HG02973 (cell line): Measurements from ENCODE around the gene DPYD.

ENCODE experiments used
- ATAC-seq: cut with Tn5 transposase; IDR thresholded peaks from one replicate; pipeline ENCODE4 v1.9.1; 2021; ENCODE audit warnings: moderate library complexity; ENCODE audit not compliant: unreplicated experiment

The DPYD gene

DNA sequence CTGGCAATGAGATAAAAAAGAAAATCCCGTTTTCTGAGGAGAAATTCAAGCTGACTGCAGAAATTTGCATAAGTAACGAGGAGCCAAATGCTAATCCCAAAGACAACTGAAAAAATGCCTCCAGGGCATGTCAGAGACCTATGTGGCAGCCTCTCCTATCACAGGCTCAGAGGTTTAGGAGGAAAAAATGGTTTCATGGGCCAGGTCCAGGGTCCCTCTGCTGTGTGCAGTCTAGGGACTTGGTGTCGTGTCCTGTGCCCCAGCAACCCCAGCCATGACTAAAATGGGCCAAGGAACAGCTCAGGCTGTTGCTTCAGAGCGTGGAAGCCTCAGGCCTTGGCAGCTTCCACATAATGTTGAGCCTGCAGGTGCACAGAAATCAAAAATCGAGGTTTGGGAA, 456.5 kb downstream of the DPYD start:
- no peak for ATAC-seq

GRCh38 chr1:97461782-97462181, 459.1 kb downstream of the DPYD start:
- ATAC-seq = peak; percentile 94

DNA sequence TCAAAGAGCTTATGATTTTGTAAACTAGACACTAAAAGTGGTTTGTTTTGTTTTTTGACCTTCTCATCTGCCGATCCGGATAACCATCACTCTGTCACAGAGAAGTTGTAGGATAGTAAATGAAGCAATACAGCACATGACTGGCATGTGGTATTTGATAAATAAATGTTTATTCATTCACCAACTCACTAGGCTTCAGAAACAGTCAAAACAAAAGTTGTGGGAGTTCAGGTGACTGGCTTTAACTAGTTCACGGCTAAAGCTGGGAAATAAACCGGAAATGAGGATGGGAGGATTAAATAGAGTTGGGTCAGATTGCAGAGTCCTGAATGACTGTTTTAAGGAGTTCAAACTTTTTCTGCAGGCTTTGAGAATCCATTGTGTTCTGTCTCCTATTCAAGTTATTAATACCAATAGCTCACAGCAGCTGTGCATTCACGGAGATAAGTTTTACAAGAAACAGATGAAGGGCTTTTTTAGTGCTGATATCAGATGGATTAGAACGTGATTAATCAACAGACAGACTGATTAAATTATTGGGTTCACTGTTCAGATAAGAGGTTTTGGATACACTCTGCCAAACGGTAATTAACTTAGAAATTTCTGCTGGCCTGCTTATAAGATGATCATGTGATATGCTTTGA, 463.3 kb downstream of the DPYD start:
- no peak for ATAC-seq

DNA sequence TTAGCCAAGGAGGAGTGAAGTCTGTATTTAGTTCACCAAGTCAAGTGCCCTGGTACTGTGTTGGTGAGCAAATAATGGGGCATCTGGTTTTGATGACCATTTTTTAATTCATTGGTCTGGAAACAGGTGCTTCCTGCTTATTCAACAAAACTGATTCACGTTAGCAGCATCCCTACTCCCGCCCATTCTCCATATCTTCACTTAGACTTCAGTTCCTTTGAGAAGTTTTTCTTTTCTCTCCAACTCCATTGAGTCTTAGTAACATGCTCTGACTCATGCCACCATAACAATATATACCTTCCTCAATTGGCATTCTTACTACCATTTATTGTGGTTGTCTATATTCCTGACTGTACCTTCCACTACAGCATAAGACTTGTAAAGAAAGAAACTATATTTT, 468.9 kb downstream of the DPYD start:
- ATAC-seq = no peak

GRCh38 chr1:97451046-97451826, 469.6 kb downstream of the DPYD start:
- ATAC-seq = no peak

DNA sequence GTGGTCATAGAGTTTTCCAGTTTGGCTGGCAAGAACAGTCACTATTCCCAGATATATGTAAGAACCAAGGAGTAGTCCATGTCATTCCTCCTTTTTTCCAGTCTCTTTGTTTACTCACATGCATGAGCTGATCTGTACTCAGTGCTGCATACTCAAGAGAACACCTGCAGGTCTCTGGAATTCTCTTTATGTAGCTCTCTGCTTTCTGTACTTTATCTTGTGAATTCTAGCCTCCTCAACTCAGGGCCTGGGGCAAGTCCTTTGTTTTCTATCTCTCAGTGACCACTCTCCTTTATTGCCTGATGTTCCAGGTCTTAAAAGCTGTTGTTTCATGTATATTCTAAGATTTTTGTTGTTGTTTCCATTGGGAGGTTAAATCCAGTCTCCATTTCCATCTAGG, 478.9 kb downstream of the DPYD start:
- no peak for ATAC-seq

GRCh38 chr1:97433824-97434177, 487.0 kb downstream of the DPYD start:
- ATAC-seq = no peak

DNA sequence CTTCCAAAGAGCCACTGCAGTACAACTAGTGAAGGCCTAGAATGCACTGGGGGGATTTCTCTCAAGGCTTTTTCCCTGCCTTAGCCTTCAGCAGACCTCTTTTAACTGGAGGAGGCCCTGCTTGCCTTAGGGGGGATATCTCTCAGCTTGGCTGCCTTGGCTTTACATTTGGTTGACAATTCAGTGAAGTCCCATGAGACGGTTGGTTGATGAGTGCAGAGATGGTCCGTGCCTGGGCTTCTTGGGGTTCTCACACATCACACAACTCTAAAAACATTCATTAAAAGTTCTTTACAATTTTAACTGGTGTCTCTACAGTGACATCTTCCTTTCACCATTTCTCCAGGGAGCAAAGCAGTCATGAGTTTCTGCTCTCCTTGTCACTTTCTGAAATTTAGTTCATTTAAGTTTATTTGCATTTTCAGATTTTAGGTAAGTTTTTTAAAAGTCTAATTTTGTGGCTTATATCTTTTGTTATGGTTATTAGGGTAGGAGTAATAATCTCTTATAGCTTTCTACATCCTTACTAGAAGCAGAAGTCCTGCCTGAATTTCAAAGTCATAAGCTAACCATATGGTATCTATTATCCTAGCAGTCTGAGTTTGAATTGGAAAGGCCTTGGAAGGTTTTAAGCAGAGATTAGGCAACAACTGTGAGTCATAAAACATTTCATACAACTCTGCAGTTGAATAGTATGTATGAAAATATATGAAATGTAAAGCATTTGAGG, 487.6 kb downstream of the DPYD start:
- ATAC-seq = no peak

DNA sequence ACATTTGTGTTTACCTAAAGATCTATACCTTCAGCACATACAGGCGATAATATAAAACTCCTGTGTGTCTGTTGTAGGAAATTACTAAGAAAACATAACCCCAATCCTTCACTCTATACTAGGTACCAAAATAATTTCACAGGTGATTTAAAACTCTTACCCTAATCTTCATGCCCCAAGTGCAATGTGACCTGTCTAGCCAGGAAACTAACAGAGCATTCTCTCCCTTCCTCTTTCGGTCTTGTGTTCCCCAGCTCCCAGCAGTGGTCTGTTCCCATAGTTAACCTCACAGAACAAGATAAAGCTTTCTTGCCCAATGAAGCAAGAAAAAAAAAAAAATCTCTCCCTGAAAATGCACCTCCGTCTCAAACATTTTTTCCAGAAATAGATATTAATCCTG, 493.5 kb downstream of the DPYD start:
- ATAC-seq = no peak

- ATAC-seq = no peak
Observed at GRCh38 chr1:97424209-97424608, 496.6 kb downstream of the DPYD start.

DNA sequence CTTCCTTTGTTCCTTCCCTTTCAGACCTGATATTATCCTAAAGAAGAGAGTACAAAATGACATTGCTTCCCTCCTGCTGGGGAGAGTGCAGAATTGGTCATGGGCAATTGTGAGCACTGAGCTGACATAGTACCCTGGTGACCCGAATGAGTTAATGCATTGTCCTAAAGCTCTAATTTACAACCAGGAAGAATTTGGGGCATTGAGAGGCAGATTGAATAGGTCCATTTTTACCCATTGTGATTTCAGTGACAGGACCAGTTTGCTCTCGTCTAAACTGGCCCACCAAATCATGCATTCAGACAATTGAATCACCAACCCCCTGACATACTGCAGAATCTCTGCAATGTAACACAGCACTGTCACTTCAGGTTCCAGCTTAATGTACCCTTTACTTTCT, 497.4 kb downstream of the DPYD start:
- ATAC-seq = no peak

DNA sequence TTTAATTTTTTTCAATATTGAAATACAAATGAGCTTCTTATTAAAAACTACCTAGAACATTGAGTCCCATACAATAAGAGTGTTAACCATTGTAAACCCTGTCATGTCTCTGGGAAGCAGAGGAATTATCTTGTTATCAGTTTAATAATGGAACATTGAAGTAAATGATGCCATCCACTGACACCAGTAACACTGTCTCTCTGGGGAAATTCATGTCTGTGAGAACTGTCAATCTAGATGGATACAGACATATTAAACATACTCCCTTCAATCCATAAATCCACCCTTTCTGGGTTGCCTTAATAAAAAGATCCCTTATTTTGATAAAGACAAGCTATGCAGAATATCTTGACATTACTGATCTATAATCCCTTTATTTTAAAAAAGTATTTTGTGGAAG, 503.2 kb downstream of the DPYD start:
- ATAC-seq = no peak

GRCh38 chr1:97414682-97415312, 506.0 kb downstream of the DPYD start:
- no peak for ATAC-seq

DNA sequence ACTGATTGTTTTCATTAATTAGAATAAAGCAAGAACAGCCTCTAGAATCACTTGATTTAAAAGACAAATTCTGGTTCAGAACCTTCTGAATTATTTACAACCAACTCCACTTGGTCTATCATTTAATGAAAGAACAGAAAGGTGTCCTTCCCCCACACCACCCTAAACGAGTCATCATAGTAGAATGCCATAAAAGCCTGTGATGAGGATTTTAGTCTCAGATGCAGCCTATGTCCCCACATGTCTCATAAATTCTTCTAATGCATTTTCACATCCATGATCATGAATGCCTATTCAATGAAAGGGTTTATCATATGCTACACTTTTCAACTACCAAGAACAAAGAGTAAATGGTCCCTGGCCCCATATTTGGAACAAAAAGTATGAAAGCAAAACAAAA, 508.1 kb downstream of the DPYD start:
- no peak for ATAC-seq

GRCh38 chr1:97412166-97412565, 508.7 kb downstream of the DPYD start:
- ATAC-seq = no peak

- no peak for ATAC-seq
Observed at GRCh38 chr1:97396463-97396862, 524.4 kb downstream of the DPYD start.

- no peak for ATAC-seq
Observed at GRCh38 chr1:97392701-97393100, 528.1 kb downstream of the DPYD start.

- no peak for ATAC-seq
Observed at GRCh38 chr1:97385536-97386277, 535.1 kb downstream of the DPYD start.

DNA sequence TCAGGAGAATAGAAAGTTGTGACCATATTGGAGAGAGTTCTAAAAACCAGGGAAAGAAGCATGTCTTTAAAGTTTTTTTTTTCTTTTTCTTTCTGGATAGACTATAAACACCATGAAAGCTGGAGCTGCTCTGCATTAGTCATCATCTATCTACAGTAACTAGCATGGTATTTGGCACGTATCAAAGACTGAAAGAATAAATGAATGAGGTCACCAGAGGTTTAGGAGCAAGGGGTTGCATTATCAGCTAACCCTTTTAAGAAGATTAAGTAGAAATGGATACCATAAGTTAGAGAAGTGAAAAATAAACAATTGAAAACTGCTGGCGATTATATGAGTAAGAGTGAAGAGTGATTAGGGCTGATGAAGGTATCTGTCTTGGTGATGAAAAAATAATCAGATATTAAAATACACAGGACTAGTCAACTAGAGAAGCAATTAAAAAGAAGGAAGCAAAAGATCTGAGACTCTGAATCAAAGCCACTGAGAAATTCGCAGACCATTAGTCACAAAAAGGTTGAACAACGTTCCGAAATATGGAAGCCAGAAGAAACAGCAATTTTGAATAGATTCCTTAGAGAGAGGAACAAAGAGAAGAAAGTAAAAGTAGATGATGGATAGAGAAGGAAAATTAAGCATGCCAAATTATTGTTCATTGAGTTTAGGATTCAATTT, 536.4 kb downstream of the DPYD start:
- no peak for ATAC-seq

DNA sequence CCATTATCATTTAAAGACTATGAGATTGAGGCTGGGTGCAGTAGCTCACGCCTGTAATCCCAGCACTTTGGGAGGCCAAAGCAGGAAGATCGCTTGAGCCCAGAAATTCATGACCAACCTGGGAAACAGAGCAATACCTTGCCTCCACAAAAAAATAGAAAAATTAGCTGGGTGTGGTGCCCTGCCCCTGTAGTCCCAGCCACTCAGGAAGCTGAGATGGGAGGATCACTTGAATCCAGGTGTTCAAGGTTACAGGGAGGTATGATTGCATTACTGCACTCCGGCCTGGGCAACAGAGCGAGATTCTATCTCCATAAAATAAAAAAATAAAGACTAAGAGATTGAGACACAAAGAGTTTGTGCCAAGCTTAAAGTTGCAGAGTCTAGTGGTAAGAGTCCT, 537.0 kb downstream of the DPYD start:
- no peak for ATAC-seq
